ENCODE measurements around the gene HEATR1. TPM values are rescaled to one million over a fixed set of nuclear protein-coding genes. Genes with fewer than 3 reads are reported as not detected.

The HEATR1 gene
- polyA plus RNA-seq, 1 of the 3 experiments (the other 2 are of a cell fraction), result 10.6 TPM

DNA sequence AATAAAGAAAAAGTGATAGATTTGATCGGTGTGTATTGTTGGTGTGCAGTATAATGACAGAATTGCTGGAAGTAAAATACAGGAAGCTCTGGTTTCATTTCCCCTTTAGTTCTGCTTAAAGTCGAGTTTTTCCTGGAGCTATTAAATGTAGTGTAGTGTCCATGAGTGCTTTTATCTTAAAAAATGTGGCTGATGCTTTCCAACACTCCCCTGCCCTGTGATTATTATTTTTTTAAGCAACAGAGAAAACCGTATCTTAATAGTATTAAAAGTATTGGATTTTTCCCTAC, 79.5 kb downstream of the HEATR1 start:
- H3K4me1 ChIP-seq (ENCODE audit: control insufficient read depth in 1 of 2, insufficient read depth in 2 of 2, low read depth in 1 of 2, low read length in 1 of 2), result peaks cover 0 to 8% of the 10 kb centered on the region in 2 experiments; a peak in 2 of 4 replicates
- H2AFZ ChIP-seq (ENCODE audit: low read depth), result peak overlapping the region; percentile 97
- no peak for DNase-seq
- TF ChIP-seq POLR2AphosphoS5 (IDR thresholded peaks at IDR 0.05; ENCODE audit: low read depth, low read length) (no peak), RAD21 (IDR thresholded peaks at IDR 0.05; ENCODE audit: low read length) (no peak), GATA2 (CRISPR knock-in tag; IDR thresholded peaks at IDR 0.05) (no peak), SIN3A (IDR thresholded peaks at IDR 0.05; ENCODE audit: borderline replicate concordance, low read depth, low read length) (no peak), GABPA (IDR thresholded peaks at IDR 0.05; ENCODE audit: low read depth) (no peak), YY1 (IDR thresholded peaks at IDR 0.05; ENCODE audit: low read depth) (no peak), FOSL2 (IDR thresholded peaks at IDR 0.05; ENCODE audit: borderline replicate concordance, low read depth) (no peak), MXI1 (IDR thresholded peaks at IDR 0.05; ENCODE audit: low read depth, low read length) (no peak), MEF2A (IDR thresholded peaks at IDR 0.05; ENCODE audit: borderline replicate concordance, low read depth) (no peak), NFIC (IDR thresholded peaks at IDR 0.05; ENCODE audit: borderline replicate concordance) (no peak), EP300 (IDR thresholded peaks at IDR 0.05; ENCODE audit: borderline replicate concordance in 1 of 2, low read depth in 1 of 2, low read length in 1 of 2) (no peak), RCOR1 (IDR thresholded peaks at IDR 0.05; ENCODE audit: low read length) (no peak), JUND (IDR thresholded peaks at IDR 0.05) (no peak)
- TF ChIP-seq, protein P1, sequence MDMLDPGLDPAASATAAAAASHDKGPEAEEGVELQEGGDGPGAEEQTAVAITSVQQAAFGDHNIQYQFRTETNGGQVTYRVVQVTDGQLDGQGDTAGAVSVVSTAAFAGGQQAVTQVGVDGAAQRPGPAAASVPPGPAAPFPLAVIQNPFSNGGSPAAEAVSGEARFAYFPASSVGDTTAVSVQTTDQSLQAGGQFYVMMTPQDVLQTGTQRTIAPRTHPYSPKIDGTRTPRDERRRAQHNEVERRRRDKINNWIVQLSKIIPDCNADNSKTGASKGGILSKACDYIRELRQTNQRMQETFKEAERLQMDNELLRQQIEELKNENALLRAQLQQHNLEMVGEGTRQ (IDR thresholded peaks at IDR 0.05; ENCODE audit: borderline replicate concordance, low read depth, low read length), result no peak
- TF ChIP-seq, protein P2, sequence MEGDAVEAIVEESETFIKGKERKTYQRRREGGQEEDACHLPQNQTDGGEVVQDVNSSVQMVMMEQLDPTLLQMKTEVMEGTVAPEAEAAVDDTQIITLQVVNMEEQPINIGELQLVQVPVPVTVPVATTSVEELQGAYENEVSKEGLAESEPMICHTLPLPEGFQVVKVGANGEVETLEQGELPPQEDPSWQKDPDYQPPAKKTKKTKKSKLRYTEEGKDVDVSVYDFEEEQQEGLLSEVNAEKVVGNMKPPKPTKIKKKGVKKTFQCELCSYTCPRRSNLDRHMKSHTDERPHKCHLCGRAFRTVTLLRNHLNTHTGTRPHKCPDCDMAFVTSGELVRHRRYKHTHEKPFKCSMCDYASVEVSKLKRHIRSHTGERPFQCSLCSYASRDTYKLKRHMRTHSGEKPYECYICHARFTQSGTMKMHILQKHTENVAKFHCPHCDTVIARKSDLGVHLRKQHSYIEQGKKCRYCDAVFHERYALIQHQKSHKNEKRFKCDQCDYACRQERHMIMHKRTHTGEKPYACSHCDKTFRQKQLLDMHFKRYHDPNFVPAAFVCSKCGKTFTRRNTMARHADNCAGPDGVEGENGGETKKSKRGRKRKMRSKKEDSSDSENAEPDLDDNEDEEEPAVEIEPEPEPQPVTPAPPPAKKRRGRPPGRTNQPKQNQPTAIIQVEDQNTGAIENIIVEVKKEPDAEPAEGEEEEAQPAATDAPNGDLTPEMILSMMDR (IDR thresholded peaks at IDR 0.05), result no peak
- TF ChIP-seq, protein P3, sequence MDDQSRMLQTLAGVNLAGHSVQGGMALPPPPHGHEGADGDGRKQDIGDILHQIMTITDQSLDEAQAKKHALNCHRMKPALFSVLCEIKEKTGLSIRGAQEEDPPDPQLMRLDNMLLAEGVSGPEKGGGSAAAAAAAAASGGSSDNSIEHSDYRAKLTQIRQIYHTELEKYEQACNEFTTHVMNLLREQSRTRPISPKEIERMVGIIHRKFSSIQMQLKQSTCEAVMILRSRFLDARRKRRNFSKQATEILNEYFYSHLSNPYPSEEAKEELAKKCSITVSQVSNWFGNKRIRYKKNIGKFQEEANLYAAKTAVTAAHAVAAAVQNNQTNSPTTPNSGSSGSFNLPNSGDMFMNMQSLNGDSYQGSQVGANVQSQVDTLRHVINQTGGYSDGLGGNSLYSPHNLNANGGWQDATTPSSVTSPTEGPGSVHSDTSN (IDR thresholded peaks at IDR 0.05), result no peak
- H3K9ac ChIP-seq, result peak overlapping the region; percentile 65
- peak overlapping the region; percentile 85 for H3K4me2 ChIP-seq
- ChIA-PET POLR2A (no interaction called here), CTCF (no interaction called here)
- 1% methylated on average over 3 of the region's 3 CpGs for WGBS (ENCODE audit: low lambda C conversion rate)
- no peaks in the 10 kb centered on the region for H4K20me1 ChIP-seq (ENCODE audit: insufficient read depth)
- H3K36me3 ChIP-seq (replicated peaks in 1 of 2; ENCODE audit: control insufficient read depth in 1 of 2, insufficient read depth in 2 of 2, low read length in 1 of 2), result peaks cover 4 to 15% of the 10 kb centered on the region in 2 experiments
- H3K9me2 ChIP-seq, result no peaks in the 10 kb centered on the region
- peak overlapping the region; percentile 7 to 40; a peak in 3 of 4 replicates for H3K27ac ChIP-seq (ENCODE audit: low read depth in 2 of 2, low read length in 1 of 2)
- no peaks in the 10 kb centered on the region for H3K9me3 ChIP-seq
- peaks cover 9% of the 10 kb centered on the region for H3K79me2 ChIP-seq (ENCODE audit: insufficient read depth)
- H3K4me3 ChIP-seq (ENCODE audit: low read depth in 2 of 2, low read length in 1 of 2), result peak overlapping the region; percentile 67 to 81
- no peaks in the 10 kb centered on the region for H3K27me3 ChIP-seq (ENCODE audit: insufficient read depth)
- no peaks in the 10 kb centered on the region for H3F3A ChIP-seq (replicated peaks; ENCODE audit: insufficient read depth)
